RCC 7860 (cell line): Measurements from ENCODE around the gene RAB22A.
"Not testable (repeated sequence)": the region's sequence is repeated elsewhere in the genome, so short reads cannot be mapped to it uniquely, and the experiment has no call there.

Experiments
- DNase-seq: peaks from one replicate; pipeline ENCODE4 v3.0.0-alpha.2; 2015; ENCODE audit warnings: low spot score
- FAIRE-seq: peaks from 2 replicates; lab custom pipeline; 2012; peaks lifted over from hg19 to GRCh38; lab: Jason Lieb, UNC

Gene RAB22A

GRCh38 chr20:58342104-58342945, 32.8 kb downstream of the RAB22A start:
- FAIRE-seq, result peak; percentile 74
- DNase-seq, result peak; percentile 73

- no peak for FAIRE-seq
- DNase-seq, result no peak
These were observed 35.2 kb downstream of the RAB22A start for GRCh38 chr20:58344741-58345140.

GRCh38 chr20:58349570-58349969, 40.1 kb downstream of the RAB22A start:
- FAIRE-seq, result peak; percentile 5
- DNase-seq, result peak; percentile 63

GRCh38 chr20:58352468-58352867, 43.0 kb downstream of the RAB22A start:
- FAIRE-seq, result no peak
- DNase-seq, result no peak

DNA sequence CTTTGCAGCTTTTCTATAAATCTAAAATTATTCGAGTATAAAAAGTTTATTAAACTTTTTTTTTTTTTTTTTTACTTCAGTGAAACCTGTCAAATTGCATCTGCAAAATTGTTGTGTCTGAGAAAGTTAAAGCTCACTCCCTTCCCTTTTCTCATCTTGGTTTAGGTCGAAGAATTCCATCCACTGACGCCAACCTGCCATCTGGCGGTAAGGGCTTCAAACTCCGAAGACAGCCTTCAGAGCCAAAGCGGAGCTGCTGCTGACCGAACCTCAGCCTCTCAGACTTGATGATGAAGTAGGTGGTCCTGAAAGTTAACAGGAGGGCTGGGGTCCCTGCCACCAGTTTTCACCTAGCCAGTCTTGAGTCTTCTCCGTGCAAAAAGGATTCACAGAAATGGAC, 49.9 kb downstream of the RAB22A start:
- DNase-seq, result no peak
- no peak for FAIRE-seq

DNA sequence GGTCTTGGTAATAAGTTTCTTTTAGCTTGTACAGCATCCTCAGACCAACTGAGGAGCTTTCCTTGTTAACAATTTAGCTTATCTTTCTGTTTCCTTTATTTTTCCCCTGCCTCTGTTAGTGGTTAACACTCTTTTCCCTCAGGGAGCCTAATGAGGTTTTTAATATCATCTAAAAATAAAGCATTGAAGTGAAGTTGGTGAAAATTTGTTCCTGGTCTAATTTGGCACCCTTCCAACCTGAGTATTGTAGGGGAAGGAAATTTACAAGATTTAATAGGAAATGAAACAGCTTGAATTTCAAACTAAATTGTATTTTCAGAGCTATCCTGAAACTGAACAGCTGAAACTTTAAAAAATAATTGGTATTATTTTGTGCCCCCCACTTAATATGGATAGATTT, 51.4 kb downstream of the RAB22A start:
- DNase-seq, result no peak

DNA sequence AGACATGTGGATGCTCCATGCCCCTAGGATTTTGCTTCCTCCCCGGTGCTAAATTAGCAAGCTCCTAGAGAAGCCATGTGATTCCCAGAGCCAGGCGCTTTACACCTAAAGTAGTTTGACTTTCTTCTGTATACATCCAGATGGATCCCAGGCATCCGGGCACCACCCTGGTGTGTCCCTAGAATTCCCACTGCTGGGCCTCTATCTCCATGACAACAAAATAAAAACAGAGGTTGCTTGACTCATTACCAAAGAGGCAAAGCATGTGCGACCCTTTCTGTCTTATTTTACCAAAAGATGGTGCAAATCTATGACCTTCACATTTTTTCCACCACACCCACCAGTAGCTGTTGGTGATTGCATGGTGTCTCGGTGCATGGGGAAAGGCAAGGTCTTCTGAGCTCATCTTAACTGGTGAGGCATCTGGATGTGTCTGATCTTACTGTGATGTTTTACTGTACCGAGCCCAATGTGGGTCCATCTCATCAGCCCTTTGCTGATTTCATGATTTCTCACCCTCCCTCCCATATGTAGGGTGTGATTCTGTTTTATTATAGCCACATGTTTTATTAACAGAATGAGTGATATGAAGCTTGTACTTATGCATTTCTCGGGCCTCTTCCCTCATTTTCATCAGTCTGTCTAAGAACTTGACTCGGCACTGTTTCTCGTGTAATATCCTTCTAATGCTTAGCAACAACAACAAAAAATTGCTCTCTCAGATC, 52.1 kb downstream of the RAB22A start:
- no peak for FAIRE-seq

More for the DNA sequence above, 51.4 kb downstream of the RAB22A start:
- FAIRE-seq, result no peak

DNA sequence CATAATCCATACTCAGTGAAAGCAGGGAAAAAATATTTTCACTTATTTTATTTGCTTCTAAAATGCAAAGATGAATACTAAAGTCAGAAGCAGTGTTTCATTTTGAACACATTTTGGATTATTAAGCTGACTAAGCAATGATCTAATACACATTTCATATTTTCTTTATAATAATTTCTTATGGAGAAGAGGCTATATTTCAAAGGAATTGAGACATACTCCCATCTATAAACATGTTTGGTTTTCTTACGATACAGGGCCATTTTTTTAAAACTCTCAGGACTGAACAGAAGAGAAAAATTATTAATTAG, 52.6 kb downstream of the RAB22A start:
- FAIRE-seq, result no peak

More for the DNA sequence above, 52.1 kb downstream of the RAB22A start:
- DNase-seq, result no peak

DNA sequence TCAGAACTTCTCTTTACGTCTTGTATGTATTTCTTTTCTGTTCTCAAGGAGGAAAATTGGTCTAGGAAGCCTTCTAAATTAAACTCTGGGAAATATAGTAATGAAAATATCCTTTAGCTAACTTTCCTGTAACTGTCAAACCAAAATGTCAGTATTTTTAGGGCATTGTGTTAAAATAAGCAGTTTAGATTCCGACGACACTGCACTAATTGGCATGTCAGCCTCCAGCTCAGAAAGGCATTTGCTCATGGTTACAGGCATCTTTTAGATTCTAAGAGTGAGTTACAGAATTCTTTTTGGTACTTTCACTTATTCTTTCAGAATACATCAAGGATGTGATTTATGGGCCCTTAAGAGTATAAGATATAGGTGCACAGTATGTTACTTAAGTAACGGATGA, 53.5 kb downstream of the RAB22A start:
- no peak for FAIRE-seq
- no peak for DNase-seq

More for the DNA sequence above, 52.6 kb downstream of the RAB22A start:
- DNase-seq, result no peak

DNA sequence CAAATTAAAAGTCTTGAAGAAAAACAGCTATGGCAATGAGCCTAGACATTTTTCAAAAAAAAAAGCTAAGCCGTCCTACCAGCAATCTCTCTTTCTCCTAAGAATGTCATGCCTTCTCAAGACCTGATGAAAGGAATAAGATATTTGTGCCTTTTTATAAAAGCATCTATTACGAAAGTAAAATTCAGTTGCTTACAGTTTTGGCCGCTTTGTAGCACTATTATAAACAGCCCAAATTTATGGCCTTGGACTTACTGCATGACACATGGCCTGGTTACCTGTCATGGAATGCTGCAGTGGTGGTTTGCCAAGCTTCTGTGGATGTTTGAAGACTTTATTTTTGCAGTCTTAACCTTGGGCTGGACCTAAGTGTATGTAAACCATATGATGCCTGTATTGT, 57.4 kb downstream of the RAB22A start:
- FAIRE-seq (no peak), DNase-seq (no peak)

DNA sequence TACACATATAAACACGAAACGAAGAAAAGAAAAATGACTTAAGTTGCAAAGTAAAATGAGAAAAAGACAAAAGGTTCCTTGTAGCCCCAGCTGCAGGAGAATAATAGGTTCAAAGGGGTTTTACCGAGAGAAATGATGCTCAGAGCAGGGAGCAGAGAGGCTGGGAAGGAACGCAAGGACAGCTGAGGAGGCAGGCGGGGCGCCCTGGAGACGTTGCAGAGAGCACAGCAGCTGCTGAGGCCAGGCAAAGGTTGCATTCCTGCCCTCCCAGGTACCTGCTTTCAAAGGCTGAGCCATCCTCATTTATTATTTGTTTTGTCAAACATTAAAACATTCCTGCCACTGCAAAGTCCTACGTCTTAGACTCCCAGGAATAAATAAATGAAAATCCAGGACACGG, 63.3 kb downstream of the RAB22A start:
- no peak for FAIRE-seq

DNA sequence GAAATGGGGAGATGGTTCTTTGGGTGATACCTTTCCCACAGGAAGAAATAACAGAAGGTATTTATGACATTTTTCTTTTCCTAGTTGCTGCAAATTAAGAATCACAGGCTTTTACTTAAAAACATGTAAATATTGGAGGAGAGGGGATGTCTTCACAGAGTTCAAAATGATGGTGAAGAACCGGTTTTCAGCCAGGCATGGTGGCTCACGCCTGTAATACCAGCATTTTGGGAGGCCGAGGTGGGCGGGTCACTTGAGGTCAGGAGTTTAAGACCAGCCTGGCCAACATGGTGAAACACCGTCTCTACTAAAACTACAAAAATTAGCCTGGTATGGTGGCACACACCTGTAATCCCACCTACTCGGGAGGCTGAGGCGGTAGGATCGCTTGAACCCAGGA, 63.8 kb downstream of the RAB22A start:
- not testable (repeated sequence) for FAIRE-seq, DNase-seq

More for the DNA sequence above, 63.3 kb downstream of the RAB22A start:
- no peak for DNase-seq

- DNase-seq, result no peak
- FAIRE-seq, result no peak
These were observed 64.7 kb downstream of the RAB22A start for GRCh38 chr20:58374027-58374850.

DNA sequence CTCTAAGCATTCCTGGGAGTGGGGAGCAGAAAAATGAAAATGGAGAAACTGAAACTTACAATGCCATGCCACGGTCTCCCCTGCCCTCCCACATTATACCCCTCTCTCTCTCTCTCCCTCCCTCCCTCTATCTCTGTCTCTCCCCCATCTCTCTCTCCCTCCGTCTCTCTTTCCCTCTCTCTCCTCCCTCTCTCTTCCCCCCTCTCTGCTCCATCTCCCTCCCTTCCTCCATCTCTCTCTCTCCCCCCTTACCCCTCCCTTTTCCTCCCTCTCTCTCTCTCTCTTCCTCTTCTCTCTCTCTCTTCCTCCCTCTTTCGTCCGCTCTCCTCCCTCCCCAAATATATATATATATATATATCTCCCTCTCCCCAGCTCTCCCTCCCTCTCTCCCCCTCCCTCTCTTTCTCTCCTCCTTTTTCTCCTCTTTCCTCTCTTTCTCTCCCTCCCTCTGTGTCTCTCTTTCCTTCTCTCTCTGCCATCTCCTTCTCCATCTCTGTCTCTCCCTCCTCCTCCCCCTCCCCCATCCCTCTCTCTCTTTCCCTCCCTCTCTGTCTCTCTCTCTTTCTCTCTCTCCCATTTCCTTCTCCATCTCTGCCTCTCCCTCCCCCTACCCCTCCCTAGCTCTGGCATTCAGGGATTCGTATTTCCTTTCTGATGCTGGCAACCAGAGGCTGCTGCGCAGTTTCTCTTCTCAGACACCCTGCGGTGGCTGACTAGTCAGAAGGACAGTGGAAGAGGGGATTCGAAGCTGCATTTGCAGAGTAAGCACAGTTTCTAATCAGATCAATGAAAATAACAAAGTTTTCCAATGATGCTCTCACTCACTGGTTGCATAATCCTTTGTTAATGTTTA, 65.6 kb downstream of the RAB22A start:
- no peak for FAIRE-seq
- no peak for DNase-seq

DNA sequence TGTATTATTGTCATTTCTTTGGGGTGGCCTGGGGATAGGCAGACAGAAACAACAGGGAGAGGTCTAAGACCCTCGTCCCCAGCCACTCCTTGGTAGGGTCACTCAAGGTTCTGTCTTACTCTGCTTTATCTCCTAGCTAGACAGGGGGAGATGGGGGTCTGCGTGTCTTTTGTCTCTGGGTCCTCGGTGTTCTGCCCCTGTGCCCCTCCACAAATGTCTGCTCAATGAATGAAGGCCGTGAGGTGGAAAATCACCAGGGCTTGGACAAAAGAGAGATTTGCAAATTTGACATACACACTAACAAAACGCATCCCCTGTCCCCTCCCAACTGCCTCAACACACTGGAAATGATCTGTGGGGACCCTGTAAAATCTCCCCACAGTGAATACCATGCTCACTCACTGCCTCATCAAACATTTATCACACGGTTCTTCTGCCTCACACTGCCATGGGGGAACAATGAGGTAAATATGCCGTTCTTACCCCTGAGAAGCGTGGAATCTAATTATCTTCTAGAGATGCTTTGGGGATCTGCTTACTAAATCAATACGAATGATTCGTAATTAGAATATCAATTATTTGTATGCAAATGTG, 66.3 kb downstream of the RAB22A start:
- DNase-seq, result no peak
- FAIRE-seq, result no peak

- no peak for FAIRE-seq
These were observed 67.5 kb downstream of the RAB22A start for GRCh38 chr20:58377017-58377416.

DNA sequence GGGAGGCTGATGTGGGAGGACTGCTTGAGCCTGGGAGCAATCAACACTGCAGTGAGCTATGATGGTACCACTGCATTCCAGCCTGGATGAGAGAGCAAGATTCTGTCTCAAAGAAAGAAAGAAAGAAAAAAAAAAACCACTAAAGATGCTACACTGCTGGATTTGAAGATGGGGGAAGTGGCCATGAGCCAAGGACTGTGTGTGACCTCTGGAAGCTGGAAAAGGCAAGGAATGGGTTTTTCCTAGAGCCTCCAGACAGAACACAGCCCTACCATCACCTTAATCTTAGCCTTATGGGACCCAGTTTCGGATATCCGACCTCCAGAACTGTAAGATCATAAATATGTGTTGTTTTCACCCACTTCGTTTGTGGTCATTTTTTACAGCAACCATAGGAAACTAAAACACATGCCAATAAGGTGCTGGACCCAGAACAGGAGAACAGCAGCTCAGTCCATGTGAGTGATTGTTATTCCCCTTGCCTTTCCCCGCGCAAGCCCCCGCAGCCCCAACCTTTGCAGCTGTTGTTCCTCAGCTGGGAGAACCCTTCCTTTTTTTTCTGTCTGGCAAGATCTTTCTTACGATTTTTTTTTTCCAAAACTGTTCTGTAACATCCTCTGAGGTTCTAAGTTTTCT, 68.4 kb downstream of the RAB22A start:
- DNase-seq (no peak), FAIRE-seq (no peak)

More at GRCh38 chr20:58377017-58377416, 67.5 kb downstream of the RAB22A start:
- no peak for DNase-seq

DNA sequence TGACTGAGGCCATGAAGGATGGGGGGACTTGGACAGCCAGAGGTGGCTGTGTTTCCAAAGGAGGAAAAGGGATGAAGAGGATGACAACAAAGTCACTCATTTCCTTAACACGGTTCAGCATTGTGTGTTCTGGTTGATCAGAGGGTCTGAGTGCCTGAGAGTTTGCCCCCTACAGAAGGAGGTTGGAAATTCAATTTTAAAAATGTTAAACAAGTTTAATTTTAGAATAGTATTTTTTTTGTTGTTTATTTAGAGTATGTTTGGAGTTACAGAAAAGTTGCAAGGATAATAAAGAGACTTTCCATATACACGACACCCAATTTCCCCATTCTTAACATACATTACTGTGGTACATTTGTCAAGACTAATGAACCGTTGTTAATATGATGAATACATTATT, 69.2 kb downstream of the RAB22A start:
- FAIRE-seq (no peak), DNase-seq (no peak)

DNA sequence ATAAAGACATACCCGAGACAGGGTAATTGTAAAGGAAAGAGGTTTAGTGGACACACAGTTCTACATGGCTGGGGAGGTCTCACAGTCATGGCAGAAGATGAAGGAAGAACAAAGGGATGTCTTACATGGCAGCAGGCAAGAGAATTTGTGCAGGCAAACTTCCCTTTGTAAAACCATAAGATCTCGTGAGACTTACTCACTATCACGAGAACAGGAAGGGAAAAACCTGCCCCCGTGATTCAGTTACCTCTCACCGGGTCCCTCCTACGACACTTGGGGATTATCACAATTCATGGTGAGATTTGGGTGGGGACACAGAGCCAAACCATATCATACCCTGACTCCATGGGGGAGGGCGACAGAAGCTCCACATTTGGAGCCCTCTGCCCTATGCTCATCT, 72.1 kb downstream of the RAB22A start:
- no peak for FAIRE-seq

DNA sequence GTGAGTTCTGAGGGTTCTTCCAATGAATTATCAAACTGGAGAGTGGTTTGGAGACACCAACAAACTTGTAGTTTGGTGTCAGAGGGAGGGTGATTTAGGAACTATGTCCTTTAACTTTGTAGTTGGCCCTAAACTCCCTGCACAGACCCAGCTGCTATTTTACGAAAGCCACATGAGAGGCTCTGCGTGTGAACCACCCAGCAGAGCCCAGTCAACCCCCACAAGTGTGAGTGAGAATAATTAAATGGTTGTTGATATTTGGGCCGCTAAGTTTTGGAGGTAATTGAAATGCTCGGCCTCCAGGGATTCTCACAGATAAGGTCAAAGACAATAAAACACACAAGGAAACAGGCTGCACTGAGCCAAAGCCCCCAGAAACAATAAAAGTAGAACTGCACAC, 72.6 kb downstream of the RAB22A start:
- DNase-seq, result no peak
- FAIRE-seq, result no peak

More for the DNA sequence above, 72.1 kb downstream of the RAB22A start:
- DNase-seq, result no peak
